GM13977 (cell line): ENCODE measurements around the gene HGFAC.

Experiments used
- DNase-seq: peaks from one replicate; pipeline ENCODE4 v3.0.0; 2012; ENCODE audit warnings: low spot score
- CTCF ChIP-seq: IDR thresholded peaks from 2 replicates; pipeline ENCODE4 v1.5.1; 2012; ENCODE audit warnings: mild to moderate bottlenecking, control low read depth; ENCODE audit not compliant: insufficient read depth; ENCODE audit errors: extremely low read depth, missing control alignments
- in situ Hi-C: fragments of 300-500 bp; cut with MboI; formaldehyde crosslinking; loops from one replicate; pipeline ENCODE4 v1.12.0; 2022; ENCODE audit warnings: low sequenced_read_pairs, low pct_unique_long_range_greater_than_20kb, mixed read lengths, inconsistent platforms; ENCODE audit not compliant: unreplicated experiment

HGFAC gene

GRCh38 chr4:3473181-3473950, 31.6 kb downstream of the HGFAC start:
- no peak for DNase-seq
- in situ Hi-C loops: no loop called here
- TF ChIP-seq CTCF: no peak

- TF ChIP-seq CTCF: no peak
- in situ Hi-C loops: no loop called here
- DNase-seq: no peak
Measured at GRCh38 chr4:3473996-3474765, 32.4 kb downstream of the HGFAC start.

- in situ Hi-C loops: no loop called here
- no peak for TF ChIP-seq CTCF
Measured at GRCh38 chr4:3475041-3475712, 33.4 kb downstream of the HGFAC start.

GRCh38 chr4:3475713-3476260, 34.0 kb downstream of the HGFAC start:
- no peak for DNase-seq
- in situ Hi-C loops: no loop called here

More at GRCh38 chr4:3475041-3475712, 33.4 kb downstream of the HGFAC start:
- no peak for DNase-seq

GRCh38 chr4:3476341-3476747, 34.6 kb downstream of the HGFAC start:
- no peak for DNase-seq
- TF ChIP-seq CTCF: no peak
- in situ Hi-C loops: no loop called here

More at GRCh38 chr4:3475713-3476260, 34.0 kb downstream of the HGFAC start:
- TF ChIP-seq CTCF: no peak
